Stimulated activated CD8-positive, alpha-beta memory T cell treated with anti-CD3 and anti-CD28 coated beads, Interleukin-4, amount 100 ng/mL, for 4 hours (primary cell): Measurements from ENCODE around the gene DYNC1LI1.
"Not testable (repeated sequence)": the region's sequence is repeated elsewhere in the genome, so short reads cannot be mapped to it uniquely, and the experiment has no call there.

Experiments used
- DNase-seq, 2 donors: peaks; one replicate each; pipeline ENCODE4 v3.0.0-alpha.2; 2020; ENCODE audit warnings: low read depth in 2 of 2, low spot score in 1 of 2

Gene DYNC1LI1

DNA sequence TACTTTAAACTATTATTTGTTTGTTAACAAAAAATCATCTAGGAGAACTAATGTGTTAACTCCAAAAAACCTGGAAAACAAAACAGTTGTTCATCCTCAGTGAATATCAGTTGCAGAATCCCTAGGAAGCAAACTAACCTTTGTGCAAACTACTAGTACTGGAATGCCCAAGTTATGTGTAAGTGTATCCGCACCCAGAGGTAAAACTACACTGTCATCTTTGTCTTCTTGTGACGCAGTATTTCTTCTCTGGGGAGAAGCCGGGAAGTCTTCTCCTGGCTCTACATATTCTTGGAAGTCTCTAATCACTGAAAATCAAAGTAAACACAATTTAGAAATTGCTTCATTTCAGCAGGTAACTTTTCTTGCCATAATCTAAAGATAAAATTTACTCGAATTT lies 29.8 kb downstream of the DYNC1LI1 start:
- no peak for DNase-seq

DNA sequence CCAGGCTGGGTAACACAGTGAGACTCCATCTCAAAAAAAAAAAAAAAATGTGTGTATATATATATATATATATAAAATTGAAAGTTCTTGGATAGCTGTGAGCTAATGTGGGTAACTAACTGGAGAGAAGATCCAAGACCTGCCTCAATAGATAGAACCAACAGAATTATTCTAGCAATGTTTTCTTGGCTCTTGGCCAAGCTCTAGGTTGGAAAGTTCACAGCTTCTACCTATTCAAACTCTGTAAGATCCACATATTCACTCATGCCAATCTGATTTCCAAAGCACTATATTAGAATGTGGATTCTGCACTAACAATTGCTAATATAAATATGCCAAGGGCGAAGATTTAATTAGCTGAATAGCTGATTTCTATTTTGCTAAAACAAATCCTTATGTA lies 38.2 kb downstream of the DYNC1LI1 start:
- no peak for DNase-seq

DNA sequence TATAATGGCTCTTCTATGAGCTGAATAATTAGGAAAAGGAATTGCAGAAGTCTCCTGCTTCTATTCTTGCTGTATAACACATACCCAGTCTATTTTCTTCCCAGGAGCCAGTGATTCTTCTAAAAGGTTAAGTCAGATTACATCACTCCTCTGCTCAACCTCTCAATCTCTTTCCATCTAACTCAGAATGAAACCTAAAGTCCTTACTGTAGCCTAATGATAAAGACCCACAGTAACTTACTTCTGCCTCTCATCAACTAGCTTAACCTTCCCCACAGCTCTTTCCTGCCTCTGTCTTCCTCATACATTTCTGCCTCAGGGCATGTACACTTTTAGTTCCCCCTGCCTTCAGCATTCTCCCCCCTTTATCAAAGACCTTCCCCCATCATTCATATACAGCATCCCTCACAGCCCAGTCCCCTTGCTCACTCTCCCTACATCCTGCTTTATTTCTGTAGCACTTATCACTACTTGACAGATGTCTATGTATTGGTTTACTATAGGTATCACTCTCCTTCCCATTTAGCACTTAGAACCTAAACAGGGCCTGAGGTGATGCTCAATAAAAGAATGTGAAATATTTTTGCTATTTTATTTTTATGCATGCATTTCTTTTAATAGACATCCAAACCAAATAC lies 39.5 kb downstream of the DYNC1LI1 start:
- DNase-seq: no peak

DNA sequence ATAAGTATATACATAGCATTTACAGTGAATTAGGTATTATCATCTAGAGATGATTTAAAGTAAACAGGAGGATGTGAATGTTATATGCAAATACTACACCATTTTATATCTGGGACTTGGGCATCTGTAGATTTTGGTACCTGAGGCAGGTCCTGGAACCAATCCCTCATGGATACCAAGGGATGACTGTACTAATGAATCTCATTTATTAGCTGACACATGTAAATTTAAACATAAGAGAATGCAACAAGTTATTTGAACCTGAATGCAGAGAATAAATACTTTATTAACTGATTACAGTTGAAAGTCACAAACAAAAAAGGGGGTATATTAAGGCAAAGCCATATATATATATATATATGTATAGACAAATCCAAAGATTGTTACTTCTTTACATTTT lies 44.9 kb downstream of the DYNC1LI1 start:
- DNase-seq: no peak

DNA sequence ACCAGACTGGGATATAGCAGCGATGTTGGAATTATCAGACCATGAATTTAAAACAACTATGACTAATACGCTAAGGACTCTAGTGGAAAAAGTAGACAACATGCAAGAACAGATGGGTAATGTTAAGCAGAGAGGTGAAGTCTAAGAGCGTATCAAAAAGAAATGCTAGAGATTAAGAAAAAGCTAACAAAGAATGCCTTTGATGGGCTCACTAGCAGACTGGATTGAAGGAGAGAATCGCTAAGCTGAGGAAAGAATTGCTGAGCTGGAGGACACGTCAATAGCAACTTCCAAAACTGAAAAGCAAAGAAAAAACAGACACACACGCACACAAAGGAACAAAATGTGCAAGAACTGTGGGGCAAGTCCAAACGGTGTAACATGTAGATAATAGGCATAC lies 48.0 kb downstream of the DYNC1LI1 start:
- DNase-seq: no peak

DNA sequence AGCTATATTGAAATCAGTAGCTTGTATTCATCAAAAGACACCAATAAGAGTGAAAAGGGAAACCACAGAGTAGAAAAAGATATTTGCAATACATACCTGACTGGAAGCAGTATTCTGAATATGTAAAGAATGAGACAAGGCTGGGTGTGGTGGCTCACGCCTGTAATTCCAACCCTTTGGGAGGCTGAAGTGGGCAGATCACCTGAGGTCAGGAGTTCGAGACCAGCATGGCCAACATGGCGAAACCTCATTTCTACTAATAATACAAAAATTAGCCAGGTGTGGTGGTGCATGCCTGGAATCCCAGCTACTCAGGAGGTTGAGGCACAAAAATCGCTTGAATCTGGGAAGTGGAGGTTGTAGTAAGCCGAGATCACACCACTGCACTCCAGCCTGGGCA lies 51.7 kb downstream of the DYNC1LI1 start:
- DNase-seq: not testable (repeated sequence)

DNA sequence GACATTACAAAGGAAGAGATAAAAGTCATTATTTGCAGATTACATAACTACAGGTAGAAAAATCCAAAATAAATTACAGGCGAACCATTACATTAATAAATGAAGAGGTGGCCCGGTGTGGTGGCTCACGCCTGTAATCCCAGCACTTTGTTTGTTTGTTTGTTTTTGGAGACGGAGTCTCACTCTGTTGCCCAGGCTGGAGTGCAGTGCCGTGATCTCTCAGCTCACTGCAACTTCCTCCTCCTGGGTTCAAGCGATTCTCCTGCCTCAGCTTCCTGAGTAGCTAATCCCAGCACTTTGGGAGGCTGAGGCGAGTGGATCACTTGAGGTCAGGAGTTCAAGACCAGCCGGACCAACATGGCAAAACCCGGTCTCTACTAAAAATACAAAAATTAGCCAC lies 53.9 kb downstream of the DYNC1LI1 start:
- not testable (repeated sequence) for DNase-seq

DNA sequence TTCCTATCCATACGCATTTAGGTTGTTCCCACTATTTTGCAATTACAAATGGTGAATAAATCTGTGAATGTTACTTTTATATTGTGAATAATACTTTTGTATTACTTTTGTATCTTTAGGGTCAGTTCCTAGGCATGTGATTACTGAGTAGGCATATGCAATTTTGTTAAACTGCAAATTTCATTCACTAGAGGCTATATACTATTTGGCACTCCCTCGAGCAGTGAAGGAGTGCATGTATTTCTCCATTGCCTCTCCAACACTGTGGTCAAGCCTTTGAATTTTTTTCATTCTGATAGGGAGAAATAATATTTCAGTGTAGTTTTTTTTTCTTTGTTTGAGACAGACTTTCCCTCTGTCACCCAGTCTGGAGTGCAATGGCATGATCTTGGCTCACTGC lies 59.7 kb downstream of the DYNC1LI1 start:
- DNase-seq: no peak

DNA sequence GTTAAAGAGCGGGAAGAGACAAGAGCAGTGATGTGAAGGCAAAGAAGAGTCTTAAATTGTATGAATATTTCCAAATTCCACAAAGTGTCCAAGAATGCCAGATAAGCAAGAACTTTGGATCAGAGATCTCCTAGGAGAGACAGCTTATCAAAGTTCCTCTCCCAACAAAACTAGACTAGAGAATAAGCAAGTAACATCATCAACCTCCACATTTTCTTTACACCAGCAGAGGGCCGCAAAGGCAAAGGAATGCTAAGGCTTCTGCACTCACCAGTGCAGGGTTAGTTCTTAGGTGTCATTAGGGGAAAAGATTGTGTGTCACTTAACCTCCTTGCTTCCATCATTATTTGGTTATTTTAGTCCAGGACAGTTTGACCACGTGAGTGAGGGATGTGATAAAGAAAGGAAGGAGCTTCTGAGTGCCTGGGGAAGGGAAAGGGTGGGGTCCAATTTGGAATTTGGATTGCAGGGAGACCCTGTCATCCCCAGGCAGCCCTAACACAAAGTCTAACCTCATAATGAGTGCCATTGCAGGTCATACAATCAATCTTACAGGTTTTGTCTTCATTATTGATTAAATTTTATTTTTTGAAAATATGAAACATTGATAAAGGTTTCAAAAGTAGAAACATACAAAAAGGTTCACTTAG lies 60.5 kb downstream of the DYNC1LI1 start:
- peak; percentile 15 to 26 for DNase-seq

DNA sequence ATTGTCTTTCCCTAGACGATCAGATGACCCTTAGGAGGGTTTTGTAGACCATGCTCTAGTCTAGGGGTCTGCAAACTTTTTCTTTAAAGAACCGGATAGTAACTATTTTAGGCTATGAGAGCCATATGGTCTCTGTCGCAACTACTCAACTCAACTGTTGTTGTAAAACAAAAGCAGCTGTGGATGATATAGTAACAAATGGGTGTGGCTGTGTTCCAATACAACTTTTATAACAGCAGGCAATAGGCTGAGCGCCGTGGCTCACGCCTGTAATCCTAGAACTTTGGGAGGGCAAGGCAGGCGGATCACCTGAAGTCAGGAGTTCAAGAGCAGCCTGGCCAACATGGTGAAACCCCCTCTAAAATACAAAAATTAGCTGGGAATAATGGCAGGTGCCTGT lies 61.9 kb downstream of the DYNC1LI1 start:
- no peak for DNase-seq

DNA sequence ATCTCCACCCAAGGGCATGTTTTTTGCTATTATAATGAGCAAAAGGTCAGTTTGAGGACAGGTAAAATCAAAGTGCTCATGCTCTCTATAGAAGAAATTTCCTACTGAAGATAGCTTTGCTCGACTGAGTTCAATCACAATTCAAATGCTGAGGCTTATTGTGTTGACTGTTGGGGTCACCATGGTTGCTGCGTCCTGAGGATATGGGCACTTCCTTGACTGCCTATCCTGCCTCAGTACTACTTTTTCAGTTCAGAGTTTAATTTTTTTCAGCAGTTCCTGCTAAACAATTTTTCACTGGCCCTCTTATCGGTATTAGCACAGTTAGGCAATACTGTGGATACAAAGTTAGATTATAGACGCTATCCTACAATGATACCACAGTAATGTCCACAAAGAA lies 64.2 kb downstream of the DYNC1LI1 start:
- DNase-seq: no peak

DNA sequence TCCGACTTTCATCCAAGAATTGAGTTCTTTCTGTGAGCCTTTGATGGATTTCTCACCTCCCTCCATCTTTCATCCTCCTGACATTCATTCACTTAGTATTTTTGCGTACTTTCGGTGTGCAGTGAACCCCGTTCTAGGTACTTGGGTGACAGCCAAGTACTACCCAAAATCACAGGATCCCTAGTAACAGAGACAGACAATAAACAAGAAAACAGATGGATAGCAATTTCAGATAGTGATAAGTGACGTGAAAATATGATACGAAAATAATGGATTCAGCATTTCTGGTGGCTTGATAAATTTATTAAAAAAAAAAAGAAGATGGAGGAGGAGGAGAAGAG lies 67.7 kb downstream of the DYNC1LI1 start:
- DNase-seq: no peak

DNA sequence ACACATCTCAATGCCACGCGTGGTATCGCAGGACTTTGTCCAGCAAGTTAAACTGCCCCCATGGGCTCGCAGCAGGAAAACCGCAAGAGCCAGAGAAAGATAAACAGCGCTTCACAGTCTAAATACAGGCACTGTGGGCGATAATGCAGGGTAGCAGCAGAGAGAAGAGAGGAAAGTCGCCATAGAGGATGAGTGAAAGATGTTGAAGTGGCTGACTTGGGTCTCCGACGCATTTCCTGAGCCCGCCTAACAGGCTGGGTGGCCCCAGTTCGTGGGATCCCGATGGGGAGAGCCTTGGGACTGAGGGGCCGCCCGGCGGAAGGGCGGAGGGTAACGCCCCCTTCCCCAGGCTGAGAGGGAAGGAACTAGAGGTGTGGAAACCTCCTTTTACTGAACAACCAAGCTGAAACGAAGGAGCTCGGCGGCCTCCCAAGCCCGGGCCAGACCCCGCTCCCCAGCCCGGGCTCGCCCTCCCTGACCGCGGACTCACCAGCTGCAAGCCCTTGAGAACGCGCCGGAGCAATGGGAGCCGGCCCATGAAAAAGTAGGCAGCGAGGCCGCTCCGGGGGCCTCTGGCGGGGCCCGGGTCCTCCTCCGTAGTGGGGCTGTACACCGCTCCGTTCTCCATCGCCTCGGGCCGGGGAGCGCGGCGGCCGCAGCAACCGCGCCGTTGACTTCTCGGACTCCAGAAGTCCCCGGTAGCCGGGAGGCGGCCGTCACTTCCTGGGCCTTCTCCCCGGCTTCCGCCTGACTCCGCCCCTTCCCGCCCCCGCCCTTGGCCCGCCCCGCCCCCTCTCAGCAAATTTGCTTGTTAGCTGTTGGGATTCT lies 68.3 kb downstream of the DYNC1LI1 start, which contains the start of gene CMTM6:
Gene CMTM6 (minus strand): TSS at position 735 of the 828 bp plus-strand sequence. CDS start 107 bp downstream, at position 628.
- peak; percentile 35 to 46 for DNase-seq

DNA sequence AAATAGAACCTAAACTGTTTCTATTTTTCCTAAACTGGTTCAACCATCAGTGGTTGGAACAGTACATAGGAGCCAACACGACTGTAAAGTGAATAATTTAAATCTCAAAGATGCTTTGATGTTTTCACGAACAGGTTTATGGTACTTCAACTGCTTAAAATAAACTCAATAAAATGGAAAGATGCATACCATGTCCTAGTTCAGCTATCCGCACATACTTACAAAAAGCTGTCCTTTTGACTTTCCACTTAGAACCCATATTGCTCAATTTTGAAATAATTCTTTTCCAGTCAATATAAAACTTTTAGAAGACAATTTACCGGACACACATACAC lies 68.9 kb downstream of the DYNC1LI1 start:
- no peak for DNase-seq

DNA sequence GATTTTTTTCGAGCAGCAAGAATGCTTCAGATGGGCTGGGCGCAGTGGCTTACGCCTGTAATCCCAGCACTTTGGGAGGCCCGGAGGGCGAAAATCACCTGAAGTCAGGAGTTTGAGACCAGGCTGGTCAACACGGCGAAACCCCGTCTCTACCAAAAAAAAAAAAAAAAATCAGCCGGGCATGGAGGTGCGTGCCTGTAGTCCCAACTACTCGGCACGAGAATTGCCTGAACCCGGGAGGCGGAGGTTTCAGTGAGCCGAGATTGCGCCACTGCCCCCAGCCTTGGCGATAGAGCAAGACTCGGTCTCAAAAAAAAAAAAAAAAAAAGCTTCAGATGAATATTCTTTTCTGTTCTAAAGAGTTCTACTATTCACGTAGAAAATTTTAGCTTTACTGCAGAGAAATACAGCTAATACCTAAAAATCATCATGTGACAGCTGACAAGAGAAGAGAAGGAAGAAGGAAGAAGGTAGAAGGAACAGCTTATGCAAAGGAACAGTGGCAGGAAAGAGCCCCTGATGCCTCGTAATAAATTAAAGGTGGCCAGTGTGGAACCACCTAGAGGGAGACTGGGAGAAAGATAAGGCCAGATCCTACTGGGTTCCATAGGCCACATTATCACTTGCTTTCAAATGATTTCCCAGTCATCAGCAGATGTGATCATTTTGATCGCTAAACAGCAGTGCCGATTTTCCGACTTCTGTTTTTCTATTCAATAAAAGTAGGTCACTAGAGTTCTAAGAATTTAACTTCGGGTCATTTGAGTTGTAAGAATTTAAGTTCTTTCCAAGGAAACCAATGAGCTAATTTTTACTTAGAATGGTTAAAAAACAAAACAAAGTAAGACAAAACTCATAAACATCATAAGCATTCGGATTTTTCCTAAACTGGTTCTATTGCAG lies 69.5 kb downstream of the DYNC1LI1 start:
- no peak for DNase-seq

DNA sequence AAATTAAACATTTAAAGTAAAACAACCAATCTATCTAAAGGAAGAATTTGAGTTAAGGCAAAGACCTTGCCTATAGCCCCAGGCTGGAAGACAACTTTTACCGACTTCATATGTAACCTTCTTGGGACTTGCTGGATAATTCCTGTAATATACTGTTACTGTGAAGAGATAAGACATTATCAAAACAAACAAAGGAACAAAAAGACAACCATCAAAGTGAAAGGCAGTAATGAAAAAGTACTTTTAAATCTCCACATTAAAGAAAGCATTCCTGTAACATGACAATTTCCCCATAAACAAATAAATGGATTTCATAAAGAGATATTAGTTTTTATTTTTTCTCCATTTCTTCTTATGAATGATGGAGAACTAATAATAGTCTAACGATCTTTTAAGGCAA lies 70.4 kb downstream of the DYNC1LI1 start:
- DNase-seq: no peak

DNA sequence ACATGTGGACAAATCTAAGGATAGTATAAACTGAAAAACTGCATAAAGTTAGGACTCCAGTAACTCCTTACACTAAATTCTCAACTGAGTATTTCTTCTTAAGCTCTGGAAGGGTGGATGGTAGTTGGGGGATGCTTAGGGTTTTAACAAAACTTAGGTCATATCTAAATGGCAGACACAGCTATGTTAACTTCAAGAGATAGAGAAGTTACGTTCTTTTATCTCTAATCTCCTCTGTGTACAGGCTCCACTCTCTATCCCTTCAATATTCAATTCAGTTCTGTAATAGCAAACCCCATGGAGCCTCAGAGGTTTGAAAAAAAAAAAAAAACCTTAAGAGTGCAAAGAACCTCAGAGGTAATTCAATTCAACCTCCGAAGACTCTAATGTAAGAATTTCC lies 71.1 kb downstream of the DYNC1LI1 start:
- no peak for DNase-seq

DNA sequence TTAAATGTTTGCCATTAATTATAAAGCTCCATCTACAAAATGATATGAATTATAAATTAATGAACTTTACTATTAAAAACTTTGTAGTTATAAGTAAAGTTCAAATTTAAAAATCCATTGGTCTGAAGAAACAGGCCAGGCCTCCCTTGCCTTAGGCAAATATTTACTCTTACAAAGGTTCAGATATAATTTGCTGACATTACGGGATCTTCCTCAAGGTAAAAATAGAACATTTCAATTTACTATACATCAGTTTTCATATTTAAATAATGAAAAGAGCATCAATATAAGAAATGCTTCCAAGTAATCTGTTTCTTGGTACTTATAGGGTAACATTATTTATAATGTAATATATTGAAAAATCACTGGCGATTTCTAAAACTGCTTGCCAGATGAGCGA lies 71.7 kb downstream of the DYNC1LI1 start:
- no peak for DNase-seq

DNA sequence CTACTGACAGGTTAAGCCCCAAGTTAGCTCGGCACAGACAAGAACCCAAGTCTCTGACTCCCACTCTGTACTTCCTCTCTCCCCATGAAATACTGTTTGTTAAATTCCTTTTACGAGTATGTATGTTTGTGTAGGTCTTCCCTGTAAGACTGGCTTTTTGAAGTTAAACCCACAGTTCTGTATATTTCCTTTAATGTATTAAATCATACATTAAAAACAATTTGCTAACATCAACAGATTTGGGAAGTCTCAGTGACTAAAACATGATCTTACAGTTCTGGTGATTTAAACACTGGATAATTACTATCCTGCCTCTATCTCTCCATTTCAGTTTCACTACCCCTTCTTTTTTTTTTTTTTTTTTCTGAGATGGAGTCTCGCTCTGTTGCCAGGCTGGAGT lies 72.4 kb downstream of the DYNC1LI1 start:
- DNase-seq: no peak

DNA sequence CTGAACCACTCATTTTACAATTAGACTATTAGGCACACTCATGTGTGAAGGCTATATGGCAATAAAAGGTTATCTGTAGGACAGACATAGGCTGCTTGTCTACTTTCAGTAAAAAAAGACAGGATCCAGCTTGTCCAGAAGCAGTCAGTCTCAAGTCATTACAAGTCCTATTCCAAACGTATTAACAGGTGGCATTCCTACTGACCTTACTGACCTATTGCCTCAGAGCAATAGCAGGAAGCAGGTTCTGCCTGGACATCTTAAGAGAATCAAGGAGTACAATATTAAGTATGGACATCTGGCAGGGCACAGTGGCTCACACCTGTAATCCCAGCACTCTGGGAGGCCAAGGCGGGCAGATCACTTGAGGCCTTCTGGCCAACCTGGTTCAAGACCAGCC lies 75.0 kb downstream of the DYNC1LI1 start:
- DNase-seq: no peak

DNA sequence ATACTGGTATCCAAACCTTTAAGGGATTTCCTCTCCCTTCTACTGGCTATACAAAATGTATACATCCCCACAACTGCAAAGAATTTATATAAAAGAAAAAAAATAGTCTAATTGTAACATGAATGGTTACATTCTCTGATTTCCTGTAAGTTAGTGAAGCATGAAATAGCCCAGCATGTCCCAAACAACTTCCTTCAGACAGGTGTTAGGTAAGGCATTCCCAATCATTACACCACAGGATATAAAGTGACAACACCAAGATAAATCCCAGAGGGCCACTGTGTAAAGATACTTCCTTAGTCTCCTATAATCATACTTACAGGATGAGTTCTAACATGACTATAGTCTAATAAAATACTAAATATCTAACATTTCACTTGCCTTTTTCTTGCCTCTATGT lies 75.6 kb downstream of the DYNC1LI1 start:
- DNase-seq: no peak
